AG09319 (cell line): ENCODE results near the gene HOXB3.
"Not testable (repeated sequence)": the region's sequence is repeated elsewhere in the genome, so short reads cannot be mapped to it uniquely, and the experiment has no call there.

ENCODE experiments used
- DNase-seq: peaks from one replicate; pipeline ENCODE4 v3.0.0-alpha.2; 2010; ENCODE audit warnings: low read depth; ENCODE audit errors: extremely low read depth
- TF ChIP-seq, protein P1 (sequence below): IDR thresholded peaks from 2 replicates; pipeline ENCODE4 v1.5.1; 2011; ENCODE audit warnings: low read depth, mild to moderate bottlenecking, inconsistent platforms, low read length, moderate library complexity

Gene HOXB3

DNA sequence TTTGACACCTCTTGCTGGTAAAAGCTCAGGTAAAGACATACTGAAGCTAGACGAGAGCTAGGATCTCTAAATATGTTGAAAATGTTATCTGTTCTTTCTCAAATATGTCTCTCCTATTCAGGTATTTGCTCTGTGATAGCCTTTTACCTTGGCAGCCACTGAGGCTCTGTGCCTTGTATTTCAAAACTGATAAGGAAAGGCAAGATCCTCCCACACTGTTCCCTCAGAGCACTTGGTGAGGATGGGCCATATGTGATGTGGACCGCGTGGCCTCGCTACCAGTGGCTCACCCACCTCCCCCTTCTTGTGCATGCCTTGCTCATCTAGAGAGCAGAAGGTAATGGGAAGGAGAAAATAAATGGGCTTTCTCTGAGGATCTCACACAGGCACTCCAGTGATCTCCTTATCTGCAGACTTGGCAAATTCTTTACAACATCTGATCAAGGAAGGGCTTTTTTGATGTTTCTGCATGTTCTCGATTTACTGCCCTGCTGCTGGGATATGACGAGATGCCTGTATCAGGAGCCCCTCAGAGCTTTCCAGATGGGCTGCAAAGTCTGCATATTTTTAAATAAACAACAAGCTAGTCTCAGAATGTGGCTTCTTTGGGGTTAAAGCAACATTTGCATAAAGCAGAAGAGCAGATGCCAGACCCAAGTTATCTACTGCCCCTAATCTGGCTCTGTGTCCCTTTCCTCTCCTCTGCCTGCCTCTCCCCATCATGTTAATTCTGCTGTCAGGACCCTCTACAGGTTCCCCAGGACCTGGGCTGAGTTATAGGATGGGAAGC lies 76.2 kb downstream of the HOXB3 start:
- no peak for DNase-seq
- TF ChIP-seq, protein P1, sequence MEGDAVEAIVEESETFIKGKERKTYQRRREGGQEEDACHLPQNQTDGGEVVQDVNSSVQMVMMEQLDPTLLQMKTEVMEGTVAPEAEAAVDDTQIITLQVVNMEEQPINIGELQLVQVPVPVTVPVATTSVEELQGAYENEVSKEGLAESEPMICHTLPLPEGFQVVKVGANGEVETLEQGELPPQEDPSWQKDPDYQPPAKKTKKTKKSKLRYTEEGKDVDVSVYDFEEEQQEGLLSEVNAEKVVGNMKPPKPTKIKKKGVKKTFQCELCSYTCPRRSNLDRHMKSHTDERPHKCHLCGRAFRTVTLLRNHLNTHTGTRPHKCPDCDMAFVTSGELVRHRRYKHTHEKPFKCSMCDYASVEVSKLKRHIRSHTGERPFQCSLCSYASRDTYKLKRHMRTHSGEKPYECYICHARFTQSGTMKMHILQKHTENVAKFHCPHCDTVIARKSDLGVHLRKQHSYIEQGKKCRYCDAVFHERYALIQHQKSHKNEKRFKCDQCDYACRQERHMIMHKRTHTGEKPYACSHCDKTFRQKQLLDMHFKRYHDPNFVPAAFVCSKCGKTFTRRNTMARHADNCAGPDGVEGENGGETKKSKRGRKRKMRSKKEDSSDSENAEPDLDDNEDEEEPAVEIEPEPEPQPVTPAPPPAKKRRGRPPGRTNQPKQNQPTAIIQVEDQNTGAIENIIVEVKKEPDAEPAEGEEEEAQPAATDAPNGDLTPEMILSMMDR = no peak

- no peak for DNase-seq
These were observed 76.9 kb downstream of the HOXB3 start for GRCh38 chr17:48513097-48513496.

GRCh38 chr17:48510761-48511604 lies 79.1 kb downstream of the HOXB3 start:
- DNase-seq = peak; percentile 44
- TF ChIP-seq, protein P1 = no peak

More at GRCh38 chr17:48513097-48513496, 76.9 kb downstream of the HOXB3 start:
- TF ChIP-seq, protein P1 = no peak

- no peak for DNase-seq
- TF ChIP-seq, protein P1 = no peak
These were observed 79.7 kb downstream of the HOXB3 start for GRCh38 chr17:48510381-48510760.

GRCh38 chr17:48509708-48510107 lies 80.3 kb downstream of the HOXB3 start:
- DNase-seq = not testable (repeated sequence)

DNA sequence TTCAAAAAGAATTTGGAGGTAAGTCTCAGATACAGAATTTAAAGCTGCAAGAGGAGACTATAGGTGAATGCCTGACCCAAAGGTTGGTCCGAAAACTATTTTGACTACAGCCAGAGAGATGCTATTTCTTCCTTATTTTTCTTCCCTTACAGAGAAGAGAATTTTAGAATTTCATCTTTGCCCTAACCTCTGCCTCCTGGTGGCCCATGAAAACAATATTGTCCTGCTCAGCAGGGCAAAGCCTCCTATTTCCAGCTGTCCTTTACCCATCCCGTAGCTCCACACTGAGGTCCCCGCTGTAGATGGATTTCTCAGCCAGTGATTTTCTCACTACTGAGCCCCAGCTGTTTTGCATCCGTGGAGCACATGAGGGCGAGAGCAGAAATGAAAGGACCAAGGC lies 83.8 kb downstream of the HOXB3 start:
- TF ChIP-seq, protein P1 = no peak
- DNase-seq = no peak

DNA sequence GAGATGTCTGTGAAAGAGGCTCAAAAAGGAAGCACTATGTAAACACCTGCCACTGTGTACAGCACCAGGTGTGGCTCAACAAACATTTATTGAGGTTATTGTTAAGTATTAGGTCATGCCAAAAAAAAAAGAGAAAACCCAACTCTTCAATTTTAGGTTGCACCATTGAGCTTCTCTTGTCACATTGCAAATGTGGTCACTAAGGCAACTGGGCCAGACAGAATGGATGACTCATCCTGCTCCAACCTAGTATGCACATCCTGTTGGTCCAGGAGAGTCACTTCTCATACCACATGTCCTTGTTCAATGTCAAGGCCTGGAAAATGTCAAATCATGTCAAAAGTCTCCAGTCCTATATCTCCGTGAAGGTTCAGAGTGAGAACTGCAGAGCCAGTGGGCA lies 84.3 kb downstream of the HOXB3 start:
- DNase-seq = no peak
- TF ChIP-seq, protein P1 = no peak
